Testis (tissue), 2 donors: ENCODE measurements around the gene ARMS2.

Experiments used
- CTCF ChIP-seq, 3 experiments: fragments of 450-650 bp in 2 of 3; fragments of 200-600 bp in 1 of 3; sonication (generic) in 1 of 3; IDR thresholded peaks; one replicate each; pipeline ENCODE4 v1.5.1; 2016 to 2019; ENCODE audit warnings: antibody characterized with exemption in 3 of 3, mild to moderate bottlenecking in 2 of 3, moderate library complexity in 1 of 3
- POLR2A ChIP-seq: fragments of 450-650 bp; IDR thresholded peaks from one replicate; pipeline ENCODE4 v1.6.1; 2017; ENCODE audit warnings: antibody characterized with exemption, mild to moderate bottlenecking, moderate library complexity

- TF ChIP-seq CTCF (IDR thresholded peaks at IDR 0.05) (no peak), POLR2A (no peak)
Observed at GRCh38 chr10:122441961-122442360, 12.5 kb upstream of the ARMS2 start.
